Adrenal gland (tissue), 12 donors: Measurements from ENCODE around the gene CACNA1D. TPM values are rescaled to one million over a fixed set of nuclear protein-coding genes. Genes with fewer than 3 reads are reported as not detected.
A peak's percentile ranks its signal among the peaks of the same experiment; 100 is the strongest.

Experiments
- DNase-seq, 7 donors: peaks; one replicate each; pipeline ENCODE4 v3.0.0-alpha.2; 2019 to 2020
- H3K27ac ChIP-seq, 5 donors: fragments of 200-600 bp; sonication (generic) in 4 of 5; 1 replicate in 3 of 5; 2 replicates in 2 of 5; pipeline versions ENCODE4 v1.5.1 to v1.8.0; 2016 to 2020; ENCODE audit warnings: mild to moderate bottlenecking in 1 of 5
- H3K27me3 ChIP-seq: fragments of 200-600 bp; 2 replicates; pipeline ENCODE4 v1.8.0; 2021
- H3K36me3 ChIP-seq, 2 donors: fragments of 200-600 bp; replicated peaks in 1 of 2; 1 replicate in 1 of 2; 2 replicates in 1 of 2; pipeline versions ENCODE4 v1.5.1 to v1.8.0; 2018 to 2022
- H3K4me1 ChIP-seq, 2 donors: fragments of 200-600 bp; replicated peaks in 1 of 2; 1 replicate in 1 of 2; 2 replicates in 1 of 2; pipeline versions ENCODE4 v1.5.1 to v1.8.0; 2018 to 2021
- H3K4me3 ChIP-seq, 4 donors: fragments of 200-600 bp; sonication (generic) in 3 of 4; one replicate each; pipeline ENCODE4 v1.5.1; 2016 to 2018
- H3K9me3 ChIP-seq, 3 donors: fragments of 200-600 bp; sonication (generic) in 1 of 3; replicated peaks in 1 of 3; 1 replicate in 2 of 3; 2 replicates in 1 of 3; pipeline versions ENCODE4 v1.5.1 to v1.8.0; 2016 to 2021
- CTCF ChIP-seq, 6 experiments: fragments of 450-650 bp in 4 of 6; fragments of 200-600 bp in 2 of 6; sonication (generic) in 1 of 6; IDR thresholded peaks; 1 replicate in 5 of 6; 2 replicates in 1 of 6; pipeline versions ENCODE4 v1.5.1 to v1.8.0; 2016 to 2021; ENCODE audit warnings: antibody characterized with exemption in 6 of 6, mild to moderate bottlenecking in 2 of 6, moderate library complexity in 1 of 6
- POLR2A ChIP-seq, 2 donors: fragments of 450-650 bp; IDR thresholded peaks; one replicate each; pipeline ENCODE4 v1.6.1; 2017; ENCODE audit warnings: antibody characterized with exemption in 2 of 2, mild to moderate bottlenecking in 2 of 2, moderate library complexity in 1 of 2
- whole genome bisulfite sequencing, 4 donors: extraction: QIAGEN DNeasy Blood & Tissue Kit in 2 of 4; methylation state at CpG; one replicate each; pipeline versions ENCODE4 v1.1.5 to v1.1.7; 2013 to 2017; 5-methylcytosine and 5-hydroxymethylcytosine counted together
- intact Hi-C, 2 donors: fragments of 100-400 bp; cut with DNase I; formaldehyde crosslinking; loops; one replicate each; pipeline versions ENCODE4 v1.14.1 to v1.15.0; 2022 to 2023
- polyA plus RNA-seq, 3 donors: library from polyadenylated mRNA; stranded (reverse); fragments of 200-250 nt in 2 of 3; fragments of 350-450 nt in 1 of 3; fragmentation: Illumina TruSeq in 1 of 3; extraction: RNeasy Lipid Tissue Mini Kit (QIAGEN cat#74804) in 1 of 3; gene quantifications; one replicate each; pipeline ENCODE4 v1.2.3, GENCODE V29; 2013 to 2014
- total RNA-seq, 9 donors: library from RNA; depleted of rRNA in 4 of 9; stranded (reverse); fragments of >200 nt in 4 of 9; fragments of 120-200 nt in 1 of 9; fragmentation: NEBNext Ultra II Directional in 1 of 9; extraction: Animal tissue kit (Norgen Biotek cat#: 25700) in 1 of 9; gene quantifications; one replicate each; pipeline versions ENCODE4 v1.1.0 to v1.2.4, GENCODE V29; 2013 to 2023
- donor health status: healthy with polysubstance abuse.
- donor health status: Bipolar disorder and iron deficiency.
- donor health status: DM: yes; HTN: yes; CAD: no.
- donor health status: DM: no; HTN: no; CAD: no.
- donor health status: DM: no; HTN: no; CAD: no.
- donor health status: DM: yes; HTN: yes; CAD: no.

Gene CACNA1D
- total and polyA plus RNA-seq, 12 donors = 25.8 to 111 (median 63.0) TPM

GRCh38 chr3:53820756-53821580, 326.6 kb downstream of the CACNA1D start:
- intact Hi-C loops = no loop called here
- no peaks in the 10 kb centered on the region for H3K27me3 ChIP-seq
- peak in 2 of 7 donors; percentile 23 to 57 for DNase-seq
- TF ChIP-seq POLR2A (IDR thresholded peaks at IDR 0.05) (no peak), CTCF (IDR thresholded peaks at IDR 0.05) (no peak)
- no peaks in the 10 kb centered on the region for H3K9me3 ChIP-seq
- peaks cover 0 to 11% of the 10 kb centered on the region in 2 donors for H3K36me3 ChIP-seq
- H3K4me3 ChIP-seq = no peak overlapping the region
- 64 to 84% (median 78%) methylated on average over 13 to 21 of the region's 21 CpGs for WGBS, 4 donors
- peaks cover 0 to 5% of the 10 kb centered on the region in 2 donors for H3K4me1 ChIP-seq
- peak overlapping the region in 2 of 5 donors; percentile 8 to 60 for H3K27ac ChIP-seq

GRCh38 chr3:53821631-53822121, 327.3 kb downstream of the CACNA1D start:
- peak; percentile 56 to 91 (median 84) for DNase-seq
- H3K27me3 ChIP-seq = no peaks in the 10 kb centered on the region
- peaks cover 0 to 5% of the 10 kb centered on the region in 2 donors for H3K4me1 ChIP-seq
- intact Hi-C loops = no loop called here
- TF ChIP-seq CTCF (IDR thresholded peaks at IDR 0.05) (peak in 2 of 6 experiments; percentile 20 to 33), POLR2A (IDR thresholded peaks at IDR 0.05) (no peak)
- no peak overlapping the region for H3K4me3 ChIP-seq
- 48 to 56% (median 51%) methylated on average over 4 to 5 of the region's 5 CpGs for WGBS, 4 donors
- peaks cover 0 to 11% of the 10 kb centered on the region in 2 donors for H3K36me3 ChIP-seq
- H3K9me3 ChIP-seq = no peaks in the 10 kb centered on the region
- H3K27ac ChIP-seq = peak overlapping the region in 4 of 5 donors; percentile 8 to 60 (median 24)

GRCh38 chr3:53822331-53822741, 327.9 kb downstream of the CACNA1D start:
- WGBS, 4 donors = 64 to 74% (median 70%) methylated on average over 4 to 14 of the region's 14 CpGs
- H3K9me3 ChIP-seq = no peaks in the 10 kb centered on the region
- DNase-seq = peak in 2 of 7 donors; percentile 32 to 57
- peak overlapping the region in 3 of 5 donors; percentile 18 to 49 (median 30) for H3K27ac ChIP-seq
- TF ChIP-seq CTCF (IDR thresholded peaks at IDR 0.05) (no peak), POLR2A (IDR thresholded peaks at IDR 0.05) (no peak)
- H3K36me3 ChIP-seq = peaks cover 0 to 6% of the 10 kb centered on the region in 2 donors
- peaks cover 0 to 5% of the 10 kb centered on the region in 2 donors for H3K4me1 ChIP-seq
- no peak overlapping the region for H3K4me3 ChIP-seq
- intact Hi-C loops = no loop called here
- no peaks in the 10 kb centered on the region for H3K27me3 ChIP-seq
